ENCODE data around the gene PTX4. TPM values are rescaled to one million over a fixed set of nuclear protein-coding genes. Genes with fewer than 3 reads are reported as not detected.

PTX4 gene
- total RNA-seq, 1 experiment from 2014 or later: not detected

DNA sequence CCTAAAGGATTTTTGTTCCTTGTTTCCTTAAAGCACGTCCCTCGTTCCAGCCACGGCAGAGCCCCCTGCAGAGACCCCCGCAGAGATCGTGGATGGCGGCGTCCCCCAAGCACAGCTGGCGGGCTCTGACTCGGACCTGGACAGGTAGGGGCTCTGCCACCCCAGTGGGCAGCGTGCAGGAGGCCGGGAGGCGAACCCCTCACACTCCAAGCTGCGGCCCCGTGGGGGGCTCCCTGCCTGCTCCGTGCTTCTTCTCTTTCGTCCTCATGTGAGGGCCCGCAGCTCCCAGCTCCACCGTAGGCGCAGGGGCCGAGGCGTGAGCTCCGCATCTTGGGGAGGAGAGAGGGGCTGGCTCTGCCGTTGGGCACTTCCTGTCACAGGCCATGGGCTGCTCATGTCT lies 12.9 kb upstream of the PTX4 start:
- no TSS peak for BruUV-seq (replicated peaks)
- DNase-seq: no peak
- Histone ChIP-seq H3K4me1 (no peaks in the 10 kb centered on the region), H3K36me3 (ENCODE audit: control insufficient read depth, insufficient read depth, low read length) (peaks cover 3% of the 10 kb centered on the region), H3K9me3 (no peaks in the 10 kb centered on the region), H3K27me3 (replicated peaks; ENCODE audit: control insufficient read depth, insufficient read depth, low read length) (no peaks in the 10 kb centered on the region), H3K4me3 (ENCODE audit: low read depth, low read length) (no peak overlapping the region)
- Mint-ChIP-seq H3K36me3 (ENCODE audit: insufficient read depth, unreplicated experiment) (peaks cover 39% of the 10 kb centered on the region), H3K4me1 (ENCODE audit: low read depth, unreplicated experiment) (no peaks in the 10 kb centered on the region), H3K27me3 (ENCODE audit: insufficient read depth, unreplicated experiment) (no peaks in the 10 kb centered on the region), H3K27ac (ENCODE audit: unreplicated experiment) (no peak overlapping the region), H3K9me3 (ENCODE audit: unreplicated experiment) (no peaks in the 10 kb centered on the region), H3K4me3 (ENCODE audit: unreplicated experiment) (no peak overlapping the region)
- CTCF ChIA-PET: no interaction called here
- intact Hi-C loops (cut with micrococcal nuclease; ENCODE audit: unreplicated experiment): no loop called here
- TF ChIP-seq CTCF (IDR thresholded peaks at IDR 0.05; ENCODE audit: insufficient read depth in 1 of 2, low read depth in 1 of 2, low read length in 1 of 2, severe bottlenecking in 1 of 2, unreplicated experiment in 1 of 2): no peak
- POLR2A ChIA-PET: no interaction called here

- Mint-ChIP-seq H3K9me3 (ENCODE audit: unreplicated experiment) (no peaks in the 10 kb centered on the region), H3K36me3 (ENCODE audit: insufficient read depth, unreplicated experiment) (peaks cover 39% of the 10 kb centered on the region), H3K27ac (ENCODE audit: unreplicated experiment) (no peak overlapping the region), H3K27me3 (ENCODE audit: insufficient read depth, unreplicated experiment) (no peaks in the 10 kb centered on the region), H3K4me1 (ENCODE audit: low read depth, unreplicated experiment) (no peaks in the 10 kb centered on the region), H3K4me3 (ENCODE audit: unreplicated experiment) (no peak overlapping the region)
- Histone ChIP-seq H3K4me1 (no peaks in the 10 kb centered on the region), H3K36me3 (ENCODE audit: control insufficient read depth, insufficient read depth, low read length) (peaks cover under 1% of the 10 kb centered on the region), H3K4me3 (ENCODE audit: low read depth, low read length) (no peak overlapping the region), H3K9me3 (no peaks in the 10 kb centered on the region), H3K27me3 (replicated peaks; ENCODE audit: control insufficient read depth, insufficient read depth, low read length) (no peaks in the 10 kb centered on the region)
- DNase-seq: no peak
- intact Hi-C loops (cut with micrococcal nuclease; ENCODE audit: unreplicated experiment): no loop called here
- no TSS peak for BruUV-seq (replicated peaks)
- no peak for TF ChIP-seq CTCF (IDR thresholded peaks at IDR 0.05; ENCODE audit: insufficient read depth in 1 of 2, low read depth in 1 of 2, low read length in 1 of 2, severe bottlenecking in 1 of 2, unreplicated experiment in 1 of 2)
- CTCF ChIA-PET: no interaction called here
- POLR2A ChIA-PET: no interaction called here
These were observed 11.9 kb upstream of the PTX4 start for GRCh38 chr16:1500465-1501150.

- no peak for DNase-seq
- Histone ChIP-seq H3K4me3 (ENCODE audit: low read depth, low read length) (no peak overlapping the region), H3K4me1 (no peaks in the 10 kb centered on the region), H3K36me3 (ENCODE audit: control insufficient read depth, insufficient read depth, low read length) (peaks cover under 1% of the 10 kb centered on the region), H3K27me3 (replicated peaks; ENCODE audit: control insufficient read depth, insufficient read depth, low read length) (no peaks in the 10 kb centered on the region), H3K9me3 (no peaks in the 10 kb centered on the region)
- H3K27ac Mint-ChIP-seq (ENCODE audit: unreplicated experiment): no peak overlapping the region
- ChIA-PET POLR2A (no interaction called here), CTCF (no interaction called here)
- intact Hi-C loops (cut with micrococcal nuclease; ENCODE audit: unreplicated experiment): no loop called here
- no peaks in the 10 kb centered on the region for H3K9me3 Mint-ChIP-seq (ENCODE audit: unreplicated experiment)
- BruUV-seq (replicated peaks): no TSS peak
- H3K4me1 Mint-ChIP-seq (ENCODE audit: low read depth, unreplicated experiment): no peaks in the 10 kb centered on the region
- H3K27me3 Mint-ChIP-seq (ENCODE audit: insufficient read depth, unreplicated experiment): no peaks in the 10 kb centered on the region
- peaks cover 39% of the 10 kb centered on the region for H3K36me3 Mint-ChIP-seq (ENCODE audit: insufficient read depth, unreplicated experiment)
- TF ChIP-seq CTCF (IDR thresholded peaks at IDR 0.05; ENCODE audit: insufficient read depth in 1 of 2, low read depth in 1 of 2, low read length in 1 of 2, severe bottlenecking in 1 of 2, unreplicated experiment in 1 of 2): no peak
- no peak overlapping the region for H3K4me3 Mint-ChIP-seq (ENCODE audit: unreplicated experiment)
These were observed 11.2 kb upstream of the PTX4 start for GRCh38 chr16:1499756-1500464.
